Stimulated activated CD8-positive, alpha-beta memory T cell treated with anti-CD3 and anti-CD28 coated beads, Interleukin-12 subunit alpha, Interleukin-12 subunit beta, amount 100 ng/mL, for 1 hour (primary cell): ENCODE results near the gene VARS2.

ENCODE experiments used
- DNase-seq: peaks from one replicate; pipeline ENCODE4 v3.0.0-alpha.2; 2020; ENCODE audit warnings: low read depth

The VARS2 gene

DNA sequence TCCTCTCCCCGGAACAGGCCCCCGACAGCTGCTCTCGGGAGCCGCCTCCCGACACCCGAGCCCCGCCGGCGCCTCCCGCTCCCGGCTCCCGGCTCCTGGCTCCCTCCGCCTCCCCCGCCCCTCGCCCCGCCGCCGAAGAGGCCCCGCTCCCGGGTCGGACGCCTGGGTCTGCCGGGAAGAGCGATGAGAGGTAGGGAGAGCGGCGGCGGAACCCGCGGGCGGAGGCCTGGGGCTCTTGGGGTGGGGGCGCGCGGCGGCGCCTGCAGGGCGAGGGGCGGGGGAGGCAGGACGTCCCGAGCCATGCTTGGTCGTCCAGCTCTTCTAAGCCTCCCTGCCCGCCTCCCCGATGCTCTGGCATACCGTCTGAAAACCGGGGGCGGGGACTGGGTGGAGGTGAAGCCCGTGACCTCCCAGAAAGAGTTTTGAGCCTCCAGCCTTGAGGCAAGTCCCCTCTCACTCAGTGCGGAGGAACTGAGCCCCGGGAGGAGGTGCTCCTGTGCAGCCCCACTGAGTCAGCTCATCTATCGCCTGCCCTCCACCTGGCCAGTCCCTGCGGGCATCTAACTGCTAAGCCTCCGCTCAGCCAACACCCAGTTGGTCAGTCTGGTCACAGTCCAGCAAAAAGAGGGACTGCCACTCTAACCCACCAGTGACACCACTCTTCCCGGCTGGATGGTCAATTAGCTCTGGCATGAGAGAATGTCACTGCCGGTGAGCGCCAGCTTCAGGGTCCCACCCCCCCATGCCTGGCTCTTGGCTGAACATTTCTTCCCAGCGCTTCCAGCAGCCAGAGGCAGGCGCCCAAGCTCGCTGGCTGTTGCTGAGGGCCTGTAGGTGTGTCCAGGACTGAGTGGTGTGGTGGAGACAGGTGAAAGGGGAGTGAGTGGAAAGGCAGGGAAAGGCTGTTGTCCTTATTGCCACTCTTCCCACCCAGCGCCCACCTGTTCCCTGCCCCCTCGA lies 29.2 kb upstream of the VARS2 start:
- no peak for DNase-seq

DNA sequence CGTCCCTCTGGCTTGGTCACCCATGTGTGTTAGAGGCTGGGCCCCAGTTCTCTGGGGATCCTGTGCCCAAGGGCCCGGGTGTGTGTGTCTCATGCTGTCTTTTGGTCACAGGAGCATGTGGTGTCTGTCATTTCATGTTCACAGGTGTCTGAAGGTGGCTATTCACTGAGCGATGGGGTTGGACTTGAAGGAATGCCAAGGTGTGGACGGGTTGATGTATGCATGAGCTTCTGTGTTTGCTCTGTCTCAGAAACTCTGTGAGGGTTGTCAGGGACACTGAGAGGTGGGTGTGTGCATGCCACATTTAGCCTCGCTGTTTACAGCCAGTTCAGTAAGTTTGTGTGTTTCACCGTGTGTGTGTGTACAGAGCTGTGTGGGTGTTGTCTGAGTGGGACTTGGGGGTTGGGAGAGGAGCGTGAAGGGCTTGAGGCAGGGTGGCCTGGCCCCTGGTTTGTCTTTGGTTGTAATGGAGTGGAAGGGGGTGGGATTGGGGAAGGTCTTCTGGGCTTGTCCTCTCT lies 28.5 kb upstream of the VARS2 start:
- no peak for DNase-seq

DNA sequence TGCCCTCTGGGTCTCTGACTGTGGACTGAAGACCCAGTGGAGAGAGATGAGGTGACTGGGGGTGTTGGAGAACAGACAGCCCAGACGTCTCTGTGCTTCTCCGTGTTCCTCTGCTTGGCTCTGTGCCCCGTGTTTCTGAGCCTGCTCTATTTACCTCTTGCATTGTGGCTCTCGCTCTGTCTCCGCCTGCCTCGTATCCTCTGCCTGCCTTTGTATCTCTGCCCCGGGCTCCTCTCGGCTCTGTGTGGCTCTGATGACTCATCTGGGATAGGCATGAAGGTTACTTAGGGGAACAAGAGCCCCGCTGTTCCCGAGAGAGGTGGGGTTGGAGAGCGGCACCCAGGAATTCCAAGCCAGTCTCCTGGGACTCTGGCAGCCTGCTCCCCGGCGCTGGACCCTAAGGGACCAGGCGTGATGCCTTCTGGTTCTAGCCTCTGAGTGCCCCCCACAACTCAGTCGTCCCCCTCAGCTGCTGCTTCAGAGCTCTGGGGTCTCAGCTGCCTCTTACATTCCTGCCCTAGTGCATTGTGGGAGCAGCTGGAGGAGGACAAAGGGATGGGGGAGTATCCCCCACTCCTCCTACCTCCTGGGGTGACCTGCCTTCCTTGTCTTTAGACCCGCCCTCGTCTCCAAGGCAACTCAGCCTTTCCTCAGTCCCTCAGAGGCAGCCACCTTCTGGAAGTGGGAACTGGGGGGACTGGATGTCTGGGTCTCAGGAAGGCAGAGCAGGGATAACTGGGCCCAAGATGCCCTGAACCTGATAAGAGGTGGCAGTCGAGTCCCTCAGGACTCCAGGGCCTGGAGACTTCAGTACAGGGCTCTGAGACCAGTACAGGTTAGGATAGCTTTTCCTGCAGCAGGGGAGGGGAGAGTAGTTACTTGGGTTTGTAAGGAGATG lies 27.8 kb upstream of the VARS2 start:
- DNase-seq: no peak

GRCh38 chr6:30886897-30887255 lies 27.2 kb upstream of the VARS2 start:
- no peak for DNase-seq

GRCh38 chr6:30887901-30888815 lies 25.9 kb upstream of the VARS2 start:
- no peak for DNase-seq

DNA sequence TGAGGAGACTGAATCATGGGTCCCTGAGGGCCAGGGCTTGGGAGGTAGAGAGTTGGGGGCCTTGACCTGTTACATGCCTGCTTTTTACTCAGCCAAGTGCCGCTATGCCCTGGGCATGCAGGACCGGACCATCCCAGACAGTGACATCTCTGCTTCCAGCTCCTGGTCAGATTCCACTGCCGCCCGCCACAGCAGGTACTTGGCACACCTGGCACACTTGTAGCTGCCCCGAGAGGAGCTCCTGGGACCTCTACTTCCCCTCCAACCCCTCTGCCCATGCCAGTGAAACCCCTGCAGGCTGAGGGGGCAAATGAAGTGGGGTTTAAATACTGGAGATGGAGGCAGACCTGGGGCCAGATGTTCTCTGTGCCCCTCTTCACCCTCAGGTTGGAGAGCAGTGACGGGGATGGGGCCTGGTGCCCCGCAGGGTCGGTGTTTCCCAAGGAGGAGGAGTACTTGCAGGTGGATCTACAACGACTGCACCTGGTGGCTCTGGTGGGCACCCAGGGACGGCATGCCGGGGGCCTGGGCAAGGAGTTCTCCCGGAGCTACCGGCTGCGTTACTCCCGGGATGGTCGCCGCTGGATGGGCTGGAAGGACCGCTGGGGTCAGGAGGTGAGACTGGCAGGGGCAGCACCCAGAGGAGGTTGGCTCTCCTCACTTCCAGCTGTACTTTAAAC lies 25.1 kb upstream of the VARS2 start:
- DNase-seq: no peak

DNA sequence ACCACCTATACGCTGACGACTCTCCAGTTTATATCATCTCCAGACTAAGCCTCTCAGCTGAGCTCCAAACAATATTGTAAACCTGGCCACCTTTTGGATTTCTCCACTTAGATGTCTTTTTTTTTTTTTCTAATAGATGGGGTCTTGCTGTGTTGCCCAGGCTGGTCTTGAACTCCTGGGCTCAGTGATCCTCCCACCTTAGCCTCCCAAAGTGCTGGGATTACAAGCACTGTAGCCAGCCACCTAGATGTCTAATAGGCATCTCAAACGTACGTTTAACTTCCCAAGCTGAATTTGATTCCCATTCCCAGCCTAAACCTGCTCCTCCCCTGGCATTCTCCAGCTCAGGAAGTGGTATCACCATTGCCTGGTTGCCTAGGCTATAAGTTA lies 24.5 kb upstream of the VARS2 start:
- no peak for DNase-seq

DNA sequence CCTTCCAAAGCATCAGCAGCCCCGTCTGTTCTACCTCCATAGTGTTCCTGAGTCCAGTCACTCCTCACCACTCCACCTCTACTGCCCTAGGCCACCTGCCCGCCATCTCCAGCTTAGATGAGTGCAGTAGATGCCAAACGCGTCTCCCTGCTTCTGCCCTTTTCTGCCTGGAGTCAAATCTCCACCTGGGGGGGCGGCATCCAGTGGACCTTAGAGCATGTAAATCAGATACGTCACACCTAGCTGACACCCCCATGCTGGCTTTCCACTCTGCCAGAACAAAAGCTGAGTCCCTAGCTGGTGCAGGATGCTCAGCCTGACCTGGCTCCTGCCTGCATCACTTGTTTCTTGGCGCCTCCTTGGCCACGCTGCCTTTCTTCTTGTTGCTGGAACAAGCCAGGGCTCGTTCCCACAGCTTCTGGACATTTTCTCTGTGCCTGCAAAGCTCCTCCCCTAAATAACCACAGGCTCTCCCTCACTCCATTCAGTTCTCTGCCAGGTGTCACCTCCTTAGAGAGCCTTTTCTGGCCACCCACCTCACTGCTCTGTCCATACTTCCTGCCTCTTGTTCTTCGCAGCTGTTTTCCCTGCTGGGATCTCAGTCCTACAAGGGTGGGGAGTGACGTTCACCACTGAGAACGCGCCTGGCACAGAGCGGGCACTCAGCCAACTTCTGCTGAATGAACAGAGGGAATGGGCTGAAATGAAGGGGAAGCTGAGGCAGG lies 24.0 kb upstream of the VARS2 start:
- DNase-seq: no peak

- no peak for DNase-seq
Measured at GRCh38 chr6:30890646-30891449, 23.2 kb upstream of the VARS2 start.

- no peak for DNase-seq
Measured at GRCh38 chr6:30891450-30891723, 22.7 kb upstream of the VARS2 start.

DNA sequence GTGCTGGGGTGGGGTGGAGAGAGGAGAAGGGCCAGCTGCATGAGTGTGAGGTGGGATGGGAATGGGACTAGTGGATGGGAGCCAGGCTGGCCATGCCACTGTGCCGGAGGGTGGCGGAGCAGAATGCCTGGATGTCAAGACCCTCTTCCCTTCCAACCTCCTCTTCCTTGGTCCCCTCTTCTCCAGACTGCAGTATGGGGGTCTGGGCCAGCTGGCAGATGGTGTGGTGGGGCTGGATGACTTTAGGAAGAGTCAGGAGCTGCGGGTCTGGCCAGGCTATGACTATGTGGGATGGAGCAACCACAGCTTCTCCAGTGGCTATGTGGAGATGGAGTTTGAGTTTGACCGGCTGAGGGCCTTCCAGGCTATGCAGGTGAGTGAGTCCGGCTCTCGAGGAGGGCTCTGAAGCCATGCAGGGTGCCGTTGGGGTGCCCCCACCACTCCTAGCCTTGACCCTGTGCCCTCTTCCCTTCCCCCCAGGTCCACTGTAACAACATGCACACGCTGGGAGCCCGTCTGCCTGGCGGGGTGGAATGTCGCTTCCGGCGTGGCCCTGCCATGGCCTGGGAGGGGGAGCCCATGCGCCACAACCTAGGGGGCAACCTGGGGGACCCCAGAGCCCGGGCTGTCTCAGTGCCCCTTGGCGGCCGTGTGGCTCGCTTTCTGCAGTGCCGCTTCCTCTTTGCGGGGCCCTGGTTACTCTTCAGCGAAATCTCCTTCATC lies 22.1 kb upstream of the VARS2 start:
- DNase-seq: no peak

DNA sequence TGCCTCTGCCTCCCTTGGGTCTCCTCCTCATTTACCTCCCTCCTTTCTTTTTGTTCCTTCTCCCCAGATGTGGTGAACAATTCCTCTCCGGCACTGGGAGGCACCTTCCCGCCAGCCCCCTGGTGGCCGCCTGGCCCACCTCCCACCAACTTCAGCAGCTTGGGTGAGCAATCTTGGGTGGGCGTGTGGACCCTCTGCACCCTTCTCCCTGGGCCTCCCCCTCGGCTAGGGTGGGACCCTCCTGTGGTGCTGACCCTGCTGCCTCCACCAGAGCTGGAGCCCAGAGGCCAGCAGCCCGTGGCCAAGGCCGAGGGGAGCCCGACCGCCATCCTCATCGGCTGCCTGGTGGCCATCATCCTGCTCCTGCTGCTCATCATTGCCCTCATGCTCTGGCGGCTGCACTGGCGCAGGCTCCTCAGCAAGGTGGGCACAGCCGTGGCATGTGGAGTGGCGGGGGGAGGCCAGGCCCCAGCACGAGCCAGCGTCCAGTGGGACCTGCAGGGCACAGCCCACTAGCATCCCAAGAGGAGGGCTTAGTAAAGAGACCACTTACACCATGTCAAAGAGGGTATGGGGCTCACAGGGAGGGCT lies 20.9 kb upstream of the VARS2 start:
- no peak for DNase-seq

- no peak for DNase-seq
Measured at GRCh38 chr6:30893666-30894065, 20.4 kb upstream of the VARS2 start.

DNA sequence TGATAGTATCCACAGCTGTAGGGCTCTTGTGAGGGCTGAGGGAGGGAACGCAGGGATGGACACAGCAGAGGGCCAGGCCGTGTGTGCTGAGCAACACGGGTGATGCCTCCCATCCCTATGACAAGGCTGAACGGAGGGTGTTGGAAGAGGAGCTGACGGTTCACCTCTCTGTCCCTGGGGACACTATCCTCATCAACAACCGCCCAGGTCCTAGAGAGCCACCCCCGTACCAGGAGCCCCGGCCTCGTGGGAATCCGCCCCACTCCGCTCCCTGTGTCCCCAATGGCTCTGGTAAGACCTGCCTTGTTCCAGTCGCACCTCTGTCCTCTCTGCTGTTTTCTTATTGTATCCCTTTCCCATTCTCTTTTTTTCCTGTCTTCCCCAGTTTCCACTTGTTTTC lies 19.7 kb upstream of the VARS2 start:
- no peak for DNase-seq

DNA sequence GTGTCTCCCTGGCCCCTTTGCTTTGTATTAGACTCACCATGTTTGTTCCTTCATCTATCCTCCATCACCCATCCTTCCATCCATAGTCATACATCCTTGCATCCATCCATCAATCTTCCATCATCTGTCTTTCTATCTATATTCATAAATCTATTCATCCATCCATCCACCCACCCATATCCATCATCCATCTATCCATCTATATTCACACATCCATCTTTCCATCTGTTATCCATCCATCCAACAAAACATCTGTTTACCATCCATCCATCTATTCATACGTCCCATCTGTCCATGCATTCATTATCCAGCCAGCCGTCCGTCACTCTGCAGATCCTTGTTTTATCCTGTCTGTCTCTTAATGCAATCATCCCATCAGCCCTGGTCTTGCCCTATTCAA lies 19.1 kb upstream of the VARS2 start:
- no peak for DNase-seq

GRCh38 chr6:30895343-30895742 lies 18.7 kb upstream of the VARS2 start:
- no peak for DNase-seq

DNA sequence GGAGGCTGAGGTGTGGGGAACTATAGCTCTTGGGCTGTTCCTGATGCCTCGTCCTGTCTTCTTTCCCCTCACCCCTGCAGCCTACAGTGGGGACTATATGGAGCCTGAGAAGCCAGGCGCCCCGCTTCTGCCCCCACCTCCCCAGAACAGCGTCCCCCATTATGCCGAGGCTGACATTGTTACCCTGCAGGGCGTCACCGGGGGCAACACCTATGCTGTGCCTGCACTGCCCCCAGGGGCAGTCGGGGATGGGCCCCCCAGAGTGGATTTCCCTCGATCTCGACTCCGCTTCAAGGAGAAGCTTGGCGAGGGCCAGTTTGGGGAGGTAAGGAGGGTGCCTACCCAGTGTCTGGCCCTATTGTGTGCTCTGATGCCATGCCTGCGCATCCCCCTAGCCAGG lies 17.5 kb upstream of the VARS2 start:
- no peak for DNase-seq

DNA sequence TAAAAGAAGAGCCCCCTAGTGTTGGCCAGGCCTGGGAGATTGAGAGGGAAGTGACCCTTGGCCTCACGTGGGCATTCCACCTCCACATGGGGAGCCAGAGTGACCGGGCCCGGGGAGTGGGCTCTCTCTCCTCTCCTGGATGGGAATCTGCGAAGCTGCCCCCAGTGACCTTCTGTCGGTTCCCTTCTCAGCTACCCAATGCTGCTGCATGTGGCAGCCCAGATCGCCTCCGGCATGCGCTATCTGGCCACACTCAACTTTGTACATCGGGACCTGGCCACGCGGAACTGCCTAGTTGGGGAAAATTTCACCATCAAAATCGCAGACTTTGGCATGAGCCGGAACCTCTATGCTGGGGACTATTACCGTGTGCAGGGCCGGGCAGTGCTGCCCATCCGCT lies 16.2 kb upstream of the VARS2 start:
- DNase-seq: no peak
